Measurements from ENCODE around the gene PCCA. TPM values are rescaled to one million over a fixed set of nuclear protein-coding genes. Genes with fewer than 3 reads are reported as not detected.
A peak's percentile ranks its signal among the peaks of the same experiment; 100 is the strongest.

The PCCA gene
- total and polyA plus RNA-seq, 2 experiments from 2014 or later = 41.9 to 46.6 TPM

DNA sequence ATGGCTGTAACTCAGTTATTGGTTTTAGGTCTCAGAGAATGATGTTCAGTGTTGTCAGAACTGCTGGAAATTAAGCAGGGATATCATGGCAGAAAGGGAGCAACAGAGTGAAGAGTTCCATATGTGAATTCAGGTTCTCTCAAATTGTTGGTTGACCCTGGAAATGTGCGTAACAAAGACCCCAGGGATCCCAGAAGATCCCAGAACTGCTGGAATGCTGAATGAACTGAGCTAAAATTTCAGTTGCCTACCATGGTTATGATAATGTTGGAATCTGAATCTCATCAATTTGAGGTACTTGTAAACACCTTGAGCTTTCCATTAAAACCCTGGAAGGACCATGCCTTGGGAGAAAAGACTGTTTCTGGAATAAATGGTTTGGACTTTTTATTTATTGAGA, 268.9 kb downstream of the PCCA start (continued):
- TF ChIP-seq, protein P1, sequence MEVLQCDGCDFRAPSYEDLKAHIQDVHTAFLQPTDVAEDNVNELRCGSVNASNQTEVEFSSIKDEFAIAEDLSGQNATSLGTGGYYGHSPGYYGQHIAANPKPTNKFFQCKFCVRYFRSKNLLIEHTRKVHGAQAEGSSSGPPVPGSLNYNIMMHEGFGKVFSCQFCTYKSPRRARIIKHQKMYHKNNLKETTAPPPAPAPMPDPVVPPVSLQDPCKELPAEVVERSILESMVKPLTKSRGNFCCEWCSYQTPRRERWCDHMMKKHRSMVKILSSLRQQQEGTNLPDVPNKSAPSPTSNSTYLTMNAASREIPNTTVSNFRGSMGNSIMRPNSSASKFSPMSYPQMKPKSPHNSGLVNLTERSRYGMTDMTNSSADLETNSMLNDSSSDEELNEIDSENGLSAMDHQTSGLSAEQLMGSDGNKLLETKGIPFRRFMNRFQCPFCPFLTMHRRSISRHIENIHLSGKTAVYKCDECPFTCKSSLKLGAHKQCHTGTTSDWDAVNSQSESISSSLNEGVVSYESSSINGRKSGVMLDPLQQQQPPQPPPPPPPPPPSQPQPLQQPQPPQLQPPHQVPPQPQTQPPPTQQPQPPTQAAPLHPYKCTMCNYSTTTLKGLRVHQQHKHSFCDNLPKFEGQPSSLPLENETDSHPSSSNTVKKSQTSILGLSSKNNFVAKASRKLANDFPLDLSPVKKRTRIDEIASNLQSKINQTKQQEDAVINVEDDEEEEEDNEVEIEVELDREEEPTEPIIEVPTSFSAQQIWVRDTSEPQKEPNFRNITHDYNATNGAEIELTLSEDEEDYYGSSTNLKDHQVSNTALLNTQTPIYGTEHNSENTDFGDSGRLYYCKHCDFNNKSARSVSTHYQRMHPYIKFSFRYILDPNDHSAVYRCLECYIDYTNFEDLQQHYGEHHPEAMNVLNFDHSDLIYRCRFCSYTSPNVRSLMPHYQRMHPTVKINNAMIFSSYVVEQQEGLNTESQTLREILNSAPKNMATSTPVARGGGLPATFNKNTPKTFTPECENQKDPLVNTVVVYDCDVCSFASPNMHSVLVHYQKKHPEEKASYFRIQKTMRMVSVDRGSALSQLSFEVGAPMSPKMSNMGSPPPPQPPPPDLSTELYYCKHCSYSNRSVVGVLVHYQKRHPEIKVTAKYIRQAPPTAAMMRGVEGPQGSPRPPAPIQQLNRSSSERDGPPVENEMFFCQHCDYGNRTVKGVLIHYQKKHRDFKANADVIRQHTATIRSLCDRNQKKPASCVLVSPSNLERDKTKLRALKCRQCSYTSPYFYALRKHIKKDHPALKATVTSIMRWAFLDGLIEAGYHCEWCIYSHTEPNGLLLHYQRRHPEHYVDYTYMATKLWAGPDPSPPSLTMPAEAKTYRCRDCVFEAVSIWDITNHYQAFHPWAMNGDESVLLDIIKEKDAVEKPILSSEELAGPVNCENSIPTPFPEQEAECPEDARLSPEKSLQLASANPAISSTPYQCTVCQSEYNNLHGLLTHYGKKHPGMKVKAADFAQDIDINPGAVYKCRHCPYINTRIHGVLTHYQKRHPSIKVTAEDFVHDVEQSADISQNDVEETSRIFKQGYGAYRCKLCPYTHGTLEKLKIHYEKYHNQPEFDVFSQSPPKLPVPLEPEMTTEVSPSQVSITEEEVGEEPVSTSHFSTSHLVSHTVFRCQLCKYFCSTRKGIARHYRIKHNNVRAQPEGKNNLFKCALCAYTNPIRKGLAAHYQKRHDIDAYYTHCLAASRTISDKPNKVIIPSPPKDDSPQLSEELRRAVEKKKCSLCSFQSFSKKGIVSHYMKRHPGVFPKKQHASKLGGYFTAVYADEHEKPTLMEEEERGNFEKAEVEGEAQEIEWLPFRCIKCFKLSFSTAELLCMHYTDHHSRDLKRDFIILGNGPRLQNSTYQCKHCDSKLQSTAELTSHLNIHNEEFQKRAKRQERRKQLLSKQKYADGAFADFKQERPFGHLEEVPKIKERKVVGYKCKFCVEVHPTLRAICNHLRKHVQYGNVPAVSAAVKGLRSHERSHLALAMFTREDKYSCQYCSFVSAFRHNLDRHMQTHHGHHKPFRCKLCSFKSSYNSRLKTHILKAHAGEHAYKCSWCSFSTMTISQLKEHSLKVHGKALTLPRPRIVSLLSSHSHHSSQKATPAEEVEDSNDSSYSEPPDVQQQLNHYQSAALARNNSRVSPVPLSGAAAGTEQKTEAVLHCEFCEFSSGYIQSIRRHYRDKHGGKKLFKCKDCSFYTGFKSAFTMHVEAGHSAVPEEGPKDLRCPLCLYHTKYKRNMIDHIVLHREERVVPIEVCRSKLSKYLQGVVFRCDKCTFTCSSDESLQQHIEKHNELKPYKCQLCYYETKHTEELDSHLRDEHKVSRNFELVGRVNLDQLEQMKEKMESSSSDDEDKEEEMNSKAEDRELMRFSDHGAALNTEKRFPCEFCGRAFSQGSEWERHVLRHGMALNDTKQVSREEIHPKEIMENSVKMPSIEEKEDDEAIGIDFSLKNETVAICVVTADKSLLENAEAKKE (CRISPR knock-in tag; IDR thresholded peaks at IDR 0.05) = peak; percentile 91
- TF ChIP-seq NANOG (IDR thresholded peaks at IDR 0.05; ENCODE audit: borderline replicate concordance) = no peak

DNA sequence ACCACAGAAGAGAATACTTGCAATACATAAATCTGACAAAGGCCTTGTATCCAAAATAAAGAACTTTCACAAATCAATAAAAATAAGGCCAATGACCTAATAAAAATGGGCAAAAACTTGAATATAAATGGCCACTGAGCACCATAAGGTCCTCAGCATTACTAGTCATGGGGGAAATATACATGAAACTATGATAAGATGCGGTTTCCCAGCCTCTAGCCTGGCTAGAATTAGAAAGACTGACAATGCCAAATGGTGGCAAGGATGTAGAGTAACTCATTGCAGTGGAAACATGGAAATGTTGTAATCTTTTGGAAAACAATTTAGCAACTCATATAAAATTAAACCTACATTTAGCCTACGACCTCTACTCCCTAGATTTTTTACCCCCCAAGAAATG, 272.6 kb downstream of the PCCA start:
- peaks cover 45% of the 10 kb centered on the region for H3K4me1 Mint-ChIP-seq
- TF ChIP-seq, protein P2, sequence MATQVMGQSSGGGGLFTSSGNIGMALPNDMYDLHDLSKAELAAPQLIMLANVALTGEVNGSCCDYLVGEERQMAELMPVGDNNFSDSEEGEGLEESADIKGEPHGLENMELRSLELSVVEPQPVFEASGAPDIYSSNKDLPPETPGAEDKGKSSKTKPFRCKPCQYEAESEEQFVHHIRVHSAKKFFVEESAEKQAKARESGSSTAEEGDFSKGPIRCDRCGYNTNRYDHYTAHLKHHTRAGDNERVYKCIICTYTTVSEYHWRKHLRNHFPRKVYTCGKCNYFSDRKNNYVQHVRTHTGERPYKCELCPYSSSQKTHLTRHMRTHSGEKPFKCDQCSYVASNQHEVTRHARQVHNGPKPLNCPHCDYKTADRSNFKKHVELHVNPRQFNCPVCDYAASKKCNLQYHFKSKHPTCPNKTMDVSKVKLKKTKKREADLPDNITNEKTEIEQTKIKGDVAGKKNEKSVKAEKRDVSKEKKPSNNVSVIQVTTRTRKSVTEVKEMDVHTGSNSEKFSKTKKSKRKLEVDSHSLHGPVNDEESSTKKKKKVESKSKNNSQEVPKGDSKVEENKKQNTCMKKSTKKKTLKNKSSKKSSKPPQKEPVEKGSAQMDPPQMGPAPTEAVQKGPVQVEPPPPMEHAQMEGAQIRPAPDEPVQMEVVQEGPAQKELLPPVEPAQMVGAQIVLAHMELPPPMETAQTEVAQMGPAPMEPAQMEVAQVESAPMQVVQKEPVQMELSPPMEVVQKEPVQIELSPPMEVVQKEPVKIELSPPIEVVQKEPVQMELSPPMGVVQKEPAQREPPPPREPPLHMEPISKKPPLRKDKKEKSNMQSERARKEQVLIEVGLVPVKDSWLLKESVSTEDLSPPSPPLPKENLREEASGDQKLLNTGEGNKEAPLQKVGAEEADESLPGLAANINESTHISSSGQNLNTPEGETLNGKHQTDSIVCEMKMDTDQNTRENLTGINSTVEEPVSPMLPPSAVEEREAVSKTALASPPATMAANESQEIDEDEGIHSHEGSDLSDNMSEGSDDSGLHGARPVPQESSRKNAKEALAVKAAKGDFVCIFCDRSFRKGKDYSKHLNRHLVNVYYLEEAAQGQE (IDR thresholded peaks at IDR 0.05; ENCODE audit: unreplicated experiment) = no peak
- TF ChIP-seq EZH2phosphoT487 (IDR thresholded peaks at IDR 0.05; ENCODE audit: unreplicated experiment) (no peak), JUNB (IDR thresholded peaks at IDR 0.05; ENCODE audit: unreplicated experiment) (no peak), STAT1 (IDR thresholded peaks at IDR 0.05; ENCODE audit: unreplicated experiment) (no peak), NANOG (IDR thresholded peaks at IDR 0.05; ENCODE audit: borderline replicate concordance) (no peak), ZNF331 (CRISPR knock-in tag; IDR thresholded peaks at IDR 0.05; ENCODE audit: low read depth) (no peak), ZNF114 (CRISPR knock-in tag; IDR thresholded peaks at IDR 0.05) (no peak)
- TF ChIP-seq, protein P3, sequence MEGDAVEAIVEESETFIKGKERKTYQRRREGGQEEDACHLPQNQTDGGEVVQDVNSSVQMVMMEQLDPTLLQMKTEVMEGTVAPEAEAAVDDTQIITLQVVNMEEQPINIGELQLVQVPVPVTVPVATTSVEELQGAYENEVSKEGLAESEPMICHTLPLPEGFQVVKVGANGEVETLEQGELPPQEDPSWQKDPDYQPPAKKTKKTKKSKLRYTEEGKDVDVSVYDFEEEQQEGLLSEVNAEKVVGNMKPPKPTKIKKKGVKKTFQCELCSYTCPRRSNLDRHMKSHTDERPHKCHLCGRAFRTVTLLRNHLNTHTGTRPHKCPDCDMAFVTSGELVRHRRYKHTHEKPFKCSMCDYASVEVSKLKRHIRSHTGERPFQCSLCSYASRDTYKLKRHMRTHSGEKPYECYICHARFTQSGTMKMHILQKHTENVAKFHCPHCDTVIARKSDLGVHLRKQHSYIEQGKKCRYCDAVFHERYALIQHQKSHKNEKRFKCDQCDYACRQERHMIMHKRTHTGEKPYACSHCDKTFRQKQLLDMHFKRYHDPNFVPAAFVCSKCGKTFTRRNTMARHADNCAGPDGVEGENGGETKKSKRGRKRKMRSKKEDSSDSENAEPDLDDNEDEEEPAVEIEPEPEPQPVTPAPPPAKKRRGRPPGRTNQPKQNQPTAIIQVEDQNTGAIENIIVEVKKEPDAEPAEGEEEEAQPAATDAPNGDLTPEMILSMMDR (conservative IDR thresholded peaks at IDR 0.05; ENCODE audit: low read depth in 2 of 2) = no peak
- TF ChIP-seq, protein P4, sequence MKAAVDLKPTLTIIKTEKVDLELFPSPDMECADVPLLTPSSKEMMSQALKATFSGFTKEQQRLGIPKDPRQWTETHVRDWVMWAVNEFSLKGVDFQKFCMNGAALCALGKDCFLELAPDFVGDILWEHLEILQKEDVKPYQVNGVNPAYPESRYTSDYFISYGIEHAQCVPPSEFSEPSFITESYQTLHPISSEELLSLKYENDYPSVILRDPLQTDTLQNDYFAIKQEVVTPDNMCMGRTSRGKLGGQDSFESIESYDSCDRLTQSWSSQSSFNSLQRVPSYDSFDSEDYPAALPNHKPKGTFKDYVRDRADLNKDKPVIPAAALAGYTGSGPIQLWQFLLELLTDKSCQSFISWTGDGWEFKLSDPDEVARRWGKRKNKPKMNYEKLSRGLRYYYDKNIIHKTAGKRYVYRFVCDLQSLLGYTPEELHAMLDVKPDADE (IDR thresholded peaks at IDR 0.05) = no peak

More for the DNA sequence above, 272.6 kb downstream of the PCCA start:
- no peak overlapping the region for H3K4me3 Mint-ChIP-seq
- Histone ChIP-seq H3K4me2 (no peak overlapping the region), H3K4me1 (ENCODE audit: insufficient read depth) (peaks cover 37% of the 10 kb centered on the region), H3K27ac (ENCODE audit: low read depth) (no peak overlapping the region), H2AFZ (no peak overlapping the region), H3K36me3 (ENCODE audit: insufficient read depth) (no peaks in the 10 kb centered on the region), H3K79me2 (replicated peaks; ENCODE audit: insufficient read depth) (no peaks in the 10 kb centered on the region), H3K27me3 (ENCODE audit: insufficient read depth) (no peaks in the 10 kb centered on the region), H3K9me2 (ENCODE audit: insufficient read depth) (no peaks in the 10 kb centered on the region), H4K20me1 (replicated peaks; ENCODE audit: insufficient read depth) (no peaks in the 10 kb centered on the region), H3F3A (replicated peaks; ENCODE audit: low read depth) (no peaks in the 10 kb centered on the region), H3K4me3 (no peak overlapping the region)
- ATAC-seq = no peak
- no peaks in the 10 kb centered on the region for H3K27me3 Mint-ChIP-seq (ENCODE audit: insufficient read depth, low read depth, poor library complexity)
- no peak overlapping the region for H3K27ac Mint-ChIP-seq
- H3K36me3 Mint-ChIP-seq (ENCODE audit: low read depth) = peaks cover 6% of the 10 kb centered on the region; the same call in 2 of the 3 replicates
- no peaks in the 10 kb centered on the region for H3K9me3 Mint-ChIP-seq
- DNase-seq (ENCODE audit: low spot score) = no peak

Measured in GM23338 (cell line).